AG08395 (cell line): ENCODE results near the gene POTEJ.
"Not testable (repeated sequence)": the region's sequence is repeated elsewhere in the genome, so short reads cannot be mapped to it uniquely, and the experiment has no call there.

Experiments used
- DNase-seq: peaks from one replicate; pipeline ENCODE4 v3.0.0; 2012; ENCODE audit warnings: mixed read lengths, low spot score

The POTEJ gene

GRCh38 chr2:130611140-130611539 lies at the start of gene POTEJ:
Gene POTEJ, plus strand, starts transcription at chr2:130611440. Its CDS starts 93 bp downstream, at chr2:130611533.
- not testable (repeated sequence) for DNase-seq

- DNase-seq = not testable (repeated sequence)
These were observed 45.1 kb upstream of the POTEJ start for GRCh38 chr2:130566165-130566564.

- DNase-seq = not testable (repeated sequence)
These were observed 39.3 kb upstream of the POTEJ start for GRCh38 chr2:130571929-130572328.

- not testable (repeated sequence) for DNase-seq
These were observed 37.0 kb upstream of the POTEJ start for GRCh38 chr2:130574230-130574629.

- DNase-seq = not testable (repeated sequence)
These were observed 34.9 kb upstream of the POTEJ start for GRCh38 chr2:130576209-130576784.

GRCh38 chr2:130577559-130577958 lies 33.7 kb upstream of the POTEJ start:
- DNase-seq = not testable (repeated sequence)

- DNase-seq = not testable (repeated sequence)
These were observed 32.1 kb upstream of the POTEJ start for GRCh38 chr2:130579121-130579520.

GRCh38 chr2:130581491-130581890 lies 29.7 kb upstream of the POTEJ start:
- not testable (repeated sequence) for DNase-seq

- not testable (repeated sequence) for DNase-seq
These were observed 28.3 kb upstream of the POTEJ start for GRCh38 chr2:130582970-130583369.

- DNase-seq = not testable (repeated sequence)
These were observed 27.7 kb upstream of the POTEJ start for GRCh38 chr2:130583582-130583981.

GRCh38 chr2:130584726-130585125 lies 26.5 kb upstream of the POTEJ start:
- not testable (repeated sequence) for DNase-seq

- not testable (repeated sequence) for DNase-seq
These were observed 22.4 kb upstream of the POTEJ start for GRCh38 chr2:130588688-130589458.

GRCh38 chr2:130590170-130590841 lies 20.9 kb upstream of the POTEJ start:
- not testable (repeated sequence) for DNase-seq

GRCh38 chr2:130590842-130591359 lies 20.3 kb upstream of the POTEJ start:
- DNase-seq = not testable (repeated sequence)

GRCh38 chr2:130592791-130593414 lies 18.3 kb upstream of the POTEJ start:
- not testable (repeated sequence) for DNase-seq

GRCh38 chr2:130594011-130594410 lies 17.2 kb upstream of the POTEJ start:
- not testable (repeated sequence) for DNase-seq

- not testable (repeated sequence) for DNase-seq
These were observed 14.5 kb upstream of the POTEJ start for GRCh38 chr2:130596757-130597156.

GRCh38 chr2:130597994-130598393 lies 13.2 kb upstream of the POTEJ start:
- DNase-seq = not testable (repeated sequence)

- not testable (repeated sequence) for DNase-seq
These were observed 12.8 kb upstream of the POTEJ start for GRCh38 chr2:130598463-130598862.

- not testable (repeated sequence) for DNase-seq
These were observed 11.8 kb upstream of the POTEJ start, which contains the start of gene CFC1 for GRCh38 chr2:130599393-130599792. Gene CFC1, minus strand, starts transcription at chr2:130599575. Its CDS starts 288 bp downstream, at chr2:130599287.

- DNase-seq = not testable (repeated sequence)
These were observed 11.3 kb upstream of the POTEJ start for GRCh38 chr2:130599926-130600325.
